Measurements from ENCODE around the gene CST9. TPM values are rescaled to one million over a fixed set of nuclear protein-coding genes. Genes with fewer than 3 reads are reported as not detected.
"Not testable (repeated sequence)": the region's sequence is repeated elsewhere in the genome, so short reads cannot be mapped to it uniquely, and the experiment has no call there.

The CST9 gene
- total and polyA plus RNA-seq, 2 of the 13 experiments (the other 11 are each of a cell fraction or from before 2014, with no cell fraction given): 0.07 TPM; not detected in 1

DNA sequence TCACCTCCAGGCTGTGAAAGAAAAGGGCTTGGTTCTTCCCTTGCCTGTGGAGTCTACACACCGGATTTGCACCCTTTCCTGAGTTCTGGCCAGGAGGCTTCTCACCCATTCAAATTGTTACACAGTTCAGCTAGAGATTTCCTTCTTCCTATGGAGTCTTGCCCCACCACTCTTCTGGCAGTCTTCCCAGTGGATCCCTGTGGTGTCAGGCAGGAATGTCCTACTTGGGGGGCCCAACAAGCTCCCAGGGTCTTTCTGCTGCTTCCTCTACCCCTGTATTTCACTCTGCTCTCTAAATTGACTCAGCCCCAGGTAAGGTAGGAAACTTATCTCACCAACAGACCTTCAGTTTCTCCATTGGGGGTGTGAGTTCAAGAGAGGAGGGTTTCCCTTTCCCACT lies 23.4 kb downstream of the CST9 start:
- Histone ChIP-seq H3K9ac (ENCODE audit: insufficient read depth, low read depth, low read length) (no peak overlapping the region), H3K79me2 (ENCODE audit: insufficient read depth, low read length) (no peaks in the 10 kb centered on the region), H4K20me1 (ENCODE audit: insufficient read depth, low read length) (no peaks in the 10 kb centered on the region), H3K4me1 (ENCODE audit: insufficient read depth, low read length) (peaks cover 45% of the 10 kb centered on the region), H3K27me3 (ENCODE audit: control insufficient read depth in 1 of 2, insufficient read depth in 2 of 2, low read length in 2 of 2) (no peaks in the 10 kb centered on the region), H3K4me2 (ENCODE audit: low read depth, low read length) (no peak overlapping the region), H3K4me3 (replicated peaks in 1 of 3; ENCODE audit: insufficient read depth in 1 of 3, low read depth in 2 of 3, low read length in 3 of 3) (no peak overlapping the region), H3K9me3 (ENCODE audit: low read length) (no peaks in the 10 kb centered on the region), H3K36me3 (replicated peaks in 1 of 2; ENCODE audit: control insufficient read depth in 1 of 2, insufficient read depth in 2 of 2, low read length in 2 of 2) (no peaks in the 10 kb centered on the region), H3K27ac (ENCODE audit: extremely low read length, insufficient read depth, low read length) (no peak overlapping the region), H2AFZ (ENCODE audit: low read length) (no peak overlapping the region)
- in situ Hi-C loops (cut with HindIII; ENCODE audit: extremely low pct_ligation_motif_present, low pct_unique_long_range_greater_than_20kb) (no loop called here), intact Hi-C loops (cut with micrococcal nuclease; ENCODE audit: unreplicated experiment) (no loop called here)
- FAIRE-seq (no peak), ATAC-seq (no peak), DNase-seq (ENCODE audit: low spot score) (no peak)
- ChIA-PET POLR2A (no interaction called here), CTCF (ENCODE audit: low intra/inter-chr PET ratio, low total read pairs) (no interaction called here)
- no TSS peak for BruUV-seq (replicated peaks)
- no peak for TF ChIP-seq CREB1 (IDR thresholded peaks at IDR 0.05)
- TF ChIP-seq CREB1 (CRISPR knock-in tag; IDR thresholded peaks at IDR 0.05): no peak
- no peak for TF ChIP-seq ZMAT3 (CRISPR knock-in tag; conservative IDR thresholded peaks at IDR 0.05)
- no peak for TF ChIP-seq ZNF615 (CRISPR knock-in tag; IDR thresholded peaks at IDR 0.05; ENCODE audit: borderline replicate concordance)
- no peak for TF ChIP-seq SP5 (CRISPR knock-in tag; IDR thresholded peaks at IDR 0.05; ENCODE audit: borderline replicate concordance, low read depth)
- TF ChIP-seq ZNF773 (CRISPR knock-in tag; IDR thresholded peaks at IDR 0.05; ENCODE audit: borderline replicate concordance): no peak
- no peak for TF ChIP-seq FOXP1 (IDR thresholded peaks at IDR 0.05)
- TF ChIP-seq FOXP1 (CRISPR knock-in tag; IDR thresholded peaks at IDR 0.05): no peak
- TF ChIP-seq ZBTB8A (CRISPR knock-in tag; IDR thresholded peaks at IDR 0.05; ENCODE audit: borderline replicate concordance, low read depth): no peak
- no peak for TF ChIP-seq NFE2L1 (CRISPR knock-in tag; IDR thresholded peaks at IDR 0.05; ENCODE audit: borderline replicate concordance)
- 64% methylated on average over 1 of the region's 1 CpG for WGBS (ENCODE audit: low lambda C conversion rate)

DNA sequence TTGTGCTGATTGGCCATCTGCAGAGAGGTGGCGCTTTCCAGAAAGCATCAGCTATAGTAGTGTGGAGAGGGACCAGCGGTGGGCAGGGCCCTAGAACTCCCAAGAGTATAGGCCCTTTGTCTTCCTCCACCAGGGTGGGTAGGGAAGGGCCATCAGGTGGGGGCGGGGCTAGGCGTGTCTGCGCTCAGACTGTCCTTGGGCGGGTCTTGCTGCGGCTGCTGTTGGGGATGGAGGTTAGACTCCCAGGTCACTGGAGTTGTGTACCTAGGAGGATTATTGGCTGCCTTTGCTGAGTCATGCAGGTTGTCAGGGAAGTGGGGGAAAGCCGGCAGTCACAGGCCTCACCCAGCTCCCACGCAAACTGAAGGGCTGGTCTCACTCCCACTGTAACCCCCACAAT lies 23.9 kb downstream of the CST9 start:
- H2AFZ ChIP-seq (ENCODE audit: low read length); H4K20me1 ChIP-seq (ENCODE audit: insufficient read depth, low read length); in situ Hi-C loops (cut with HindIII; ENCODE audit: extremely low pct_ligation_motif_present, low pct_unique_long_range_greater_than_20kb); DNase-seq (ENCODE audit: low spot score); H3K79me2 ChIP-seq (ENCODE audit: insufficient read depth, low read length); POLR2A ChIA-PET; H3K4me3 ChIP-seq (replicated peaks in 1 of 3; ENCODE audit: insufficient read depth in 1 of 3, low read depth in 2 of 3, low read length in 3 of 3); ATAC-seq; H3K27ac ChIP-seq (ENCODE audit: extremely low read length, insufficient read depth, low read length); H3K9ac ChIP-seq (ENCODE audit: insufficient read depth, low read depth, low read length); H3K27me3 ChIP-seq (ENCODE audit: control insufficient read depth in 1 of 2, insufficient read depth in 2 of 2, low read length in 2 of 2); BruUV-seq (replicated peaks); H3K36me3 ChIP-seq (replicated peaks in 1 of 2; ENCODE audit: control insufficient read depth in 1 of 2, insufficient read depth in 2 of 2, low read length in 2 of 2); H3K4me2 ChIP-seq (ENCODE audit: low read depth, low read length); intact Hi-C loops (cut with micrococcal nuclease; ENCODE audit: unreplicated experiment); FAIRE-seq; H3K9me3 ChIP-seq (ENCODE audit: low read length); CTCF ChIA-PET (ENCODE audit: low intra/inter-chr PET ratio, low total read pairs): not testable (repeated sequence)
- peaks cover 40% of the 10 kb centered on the region for H3K4me1 ChIP-seq (ENCODE audit: insufficient read depth, low read length)
- TF ChIP-seq NFE2L2 (IDR thresholded peaks at IDR 0.05; ENCODE audit: low read length) (peak; percentile 66), ZNF788 (CRISPR knock-in tag; IDR thresholded peaks at IDR 0.05; ENCODE audit: borderline replicate concordance) (0 out of 2 replicates have a peak, but pooled peaks have one; percentile 11)
- TF ChIP-seq, protein P1, sequence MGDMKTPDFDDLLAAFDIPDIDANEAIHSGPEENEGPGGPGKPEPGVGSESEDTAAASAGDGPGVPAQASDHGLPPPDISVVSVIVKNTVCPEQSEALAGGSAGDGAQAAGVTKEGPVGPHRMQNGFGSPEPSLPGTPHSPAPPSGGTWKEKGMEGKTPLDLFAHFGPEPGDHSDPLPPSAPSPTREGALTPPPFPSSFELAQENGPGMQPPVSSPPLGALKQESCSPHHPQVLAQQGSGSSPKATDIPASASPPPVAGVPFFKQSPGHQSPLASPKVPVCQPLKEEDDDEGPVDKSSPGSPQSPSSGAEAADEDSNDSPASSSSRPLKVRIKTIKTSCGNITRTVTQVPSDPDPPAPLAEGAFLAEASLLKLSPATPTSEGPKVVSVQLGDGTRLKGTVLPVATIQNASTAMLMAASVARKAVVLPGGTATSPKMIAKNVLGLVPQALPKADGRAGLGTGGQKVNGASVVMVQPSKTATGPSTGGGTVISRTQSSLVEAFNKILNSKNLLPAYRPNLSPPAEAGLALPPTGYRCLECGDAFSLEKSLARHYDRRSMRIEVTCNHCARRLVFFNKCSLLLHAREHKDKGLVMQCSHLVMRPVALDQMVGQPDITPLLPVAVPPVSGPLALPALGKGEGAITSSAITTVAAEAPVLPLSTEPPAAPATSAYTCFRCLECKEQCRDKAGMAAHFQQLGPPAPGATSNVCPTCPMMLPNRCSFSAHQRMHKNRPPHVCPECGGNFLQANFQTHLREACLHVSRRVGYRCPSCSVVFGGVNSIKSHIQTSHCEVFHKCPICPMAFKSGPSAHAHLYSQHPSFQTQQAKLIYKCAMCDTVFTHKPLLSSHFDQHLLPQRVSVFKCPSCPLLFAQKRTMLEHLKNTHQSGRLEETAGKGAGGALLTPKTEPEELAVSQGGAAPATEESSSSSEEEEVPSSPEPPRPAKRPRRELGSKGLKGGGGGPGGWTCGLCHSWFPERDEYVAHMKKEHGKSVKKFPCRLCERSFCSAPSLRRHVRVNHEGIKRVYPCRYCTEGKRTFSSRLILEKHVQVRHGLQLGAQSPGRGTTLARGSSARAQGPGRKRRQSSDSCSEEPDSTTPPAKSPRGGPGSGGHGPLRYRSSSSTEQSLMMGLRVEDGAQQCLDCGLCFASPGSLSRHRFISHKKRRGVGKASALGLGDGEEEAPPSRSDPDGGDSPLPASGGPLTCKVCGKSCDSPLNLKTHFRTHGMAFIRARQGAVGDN (CRISPR knock-in tag; IDR thresholded peaks at IDR 0.05): 0 out of 2 replicates have a peak, but pooled peaks have one; percentile 16
- WGBS (ENCODE audit: low lambda C conversion rate): 85% methylated on average over 8 of the region's 9 CpGs

Measured in HepG2 (cell line).